ENCODE results near the gene IKZF1.
A peak's percentile ranks its signal among the peaks of the same experiment; 100 is the strongest.

The IKZF1 gene

GRCh38 chr7:50284296-50284695 lies 20.2 kb upstream of the IKZF1 start:
- DNase-seq = no peak

DNA sequence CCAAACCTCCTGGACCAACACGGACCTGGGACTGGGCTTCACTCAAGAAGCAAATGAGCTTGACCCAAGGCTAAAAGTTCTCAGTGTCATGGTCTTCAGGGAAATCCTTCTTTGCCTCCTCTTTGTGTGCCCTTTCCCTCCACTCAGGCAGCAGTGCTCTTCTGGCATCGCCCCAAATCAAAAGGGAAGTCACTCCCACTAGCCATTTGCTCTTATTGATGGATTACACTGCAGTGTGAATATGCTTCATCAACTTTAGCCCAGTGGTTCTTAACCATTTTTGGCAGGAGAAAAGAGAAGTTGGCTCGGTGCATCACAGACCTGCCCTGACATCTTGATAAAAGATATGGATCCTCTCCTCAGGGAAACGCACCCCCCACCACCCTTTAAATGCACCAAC lies 19.2 kb upstream of the IKZF1 start:
- no peak for DNase-seq

DNA sequence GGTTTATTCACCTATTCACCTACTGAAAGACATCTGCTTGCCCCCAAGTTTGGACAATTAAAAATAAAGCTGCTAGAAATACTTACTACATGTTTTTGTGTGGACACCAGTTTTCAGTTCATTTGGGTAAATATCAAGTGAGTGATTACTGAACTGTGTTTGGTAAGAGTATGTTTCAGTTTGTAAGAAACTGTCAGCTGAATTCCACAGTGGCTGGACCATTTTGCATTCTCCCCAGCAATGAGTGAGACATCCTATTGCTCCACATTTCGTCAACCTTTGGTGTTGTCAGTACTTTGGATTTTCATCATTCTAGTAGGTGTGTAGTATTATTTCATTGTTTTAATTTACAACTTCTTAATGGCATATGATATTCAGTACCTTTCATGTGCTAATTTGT lies 17.4 kb upstream of the IKZF1 start:
- no peak for DNase-seq

DNA sequence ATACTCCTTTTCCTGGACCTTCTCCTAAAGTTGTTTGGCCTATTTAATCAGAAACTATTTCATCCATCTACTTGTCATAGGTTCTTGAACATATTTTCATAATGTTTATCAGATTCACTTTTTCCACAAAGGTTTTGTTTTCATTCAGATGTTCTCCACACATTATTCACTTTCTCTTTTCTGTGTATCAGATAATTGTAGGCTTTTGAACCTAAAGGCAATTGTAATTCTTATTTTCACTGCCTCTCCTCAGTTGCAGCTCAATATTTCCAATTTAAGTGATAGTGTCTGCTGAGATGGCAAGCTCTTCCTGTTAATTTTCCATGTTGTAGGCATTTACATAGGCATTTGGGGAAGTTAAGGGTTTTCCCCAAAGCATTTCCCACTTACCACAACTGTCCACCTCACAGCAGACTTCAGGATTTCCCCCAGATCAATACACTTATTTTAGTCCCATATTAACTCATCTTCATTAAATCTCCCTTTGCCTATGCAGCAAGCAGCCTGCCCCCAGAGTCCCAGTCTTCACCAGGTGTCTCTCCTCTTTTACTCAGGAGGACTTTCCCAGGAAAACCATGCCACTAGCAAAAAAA lies 12.3 kb upstream of the IKZF1 start:
- DNase-seq = no peak

GRCh38 chr7:50292763-50293162 lies 11.8 kb upstream of the IKZF1 start:
- DNase-seq = no peak

GRCh38 chr7:50293509-50294179 lies 10.9 kb upstream of the IKZF1 start:
- no peak for DNase-seq

DNA sequence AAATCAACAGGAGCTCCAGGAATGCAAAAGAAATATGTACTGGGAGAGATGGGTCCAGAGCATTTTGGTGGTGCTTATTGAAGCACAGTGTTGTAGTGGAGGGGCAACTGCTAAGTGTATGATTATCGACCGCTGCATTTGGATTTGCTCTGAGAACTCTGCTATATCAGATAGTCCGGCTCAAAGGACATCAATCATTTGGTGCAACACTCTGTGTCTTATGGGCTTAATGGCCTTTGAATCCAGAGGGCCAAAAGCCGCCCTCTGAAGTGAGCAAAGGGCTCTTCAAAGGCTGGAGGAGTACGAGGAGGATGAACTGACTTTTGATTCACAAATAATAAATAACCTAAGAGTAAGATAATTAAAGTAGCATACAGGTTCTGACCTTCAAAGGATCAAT lies 9.4 kb upstream of the IKZF1 start:
- no peak for DNase-seq

DNA sequence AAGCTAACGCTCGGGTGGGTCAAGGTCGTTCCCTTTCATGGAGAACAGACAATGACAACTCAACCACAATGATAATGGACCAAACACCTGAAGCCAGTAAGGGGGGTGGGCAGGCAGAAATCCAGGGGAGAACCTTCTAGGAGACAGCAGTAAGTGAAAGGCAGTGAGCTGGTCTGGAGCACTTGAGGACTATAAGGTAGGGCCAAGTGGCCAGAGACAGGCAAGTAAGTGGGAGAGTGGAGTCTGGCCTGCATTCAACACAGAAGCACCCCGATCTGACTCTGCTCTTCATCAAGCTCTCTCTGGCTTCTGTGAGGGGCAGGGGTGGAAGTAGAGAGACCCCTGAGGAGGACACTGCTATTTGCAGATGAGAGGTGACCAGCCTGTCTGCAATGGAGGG lies 7.7 kb upstream of the IKZF1 start:
- no peak for DNase-seq

GRCh38 chr7:50298811-50299562 lies 5.5 kb upstream of the IKZF1 start:
- DNase-seq = no peak

GRCh38 chr7:50300336-50300735 lies 4.2 kb upstream of the IKZF1 start:
- no peak for DNase-seq

GRCh38 chr7:50302486-50303334 lies 1.8 kb upstream of the IKZF1 start:
- DNase-seq = no peak

DNA sequence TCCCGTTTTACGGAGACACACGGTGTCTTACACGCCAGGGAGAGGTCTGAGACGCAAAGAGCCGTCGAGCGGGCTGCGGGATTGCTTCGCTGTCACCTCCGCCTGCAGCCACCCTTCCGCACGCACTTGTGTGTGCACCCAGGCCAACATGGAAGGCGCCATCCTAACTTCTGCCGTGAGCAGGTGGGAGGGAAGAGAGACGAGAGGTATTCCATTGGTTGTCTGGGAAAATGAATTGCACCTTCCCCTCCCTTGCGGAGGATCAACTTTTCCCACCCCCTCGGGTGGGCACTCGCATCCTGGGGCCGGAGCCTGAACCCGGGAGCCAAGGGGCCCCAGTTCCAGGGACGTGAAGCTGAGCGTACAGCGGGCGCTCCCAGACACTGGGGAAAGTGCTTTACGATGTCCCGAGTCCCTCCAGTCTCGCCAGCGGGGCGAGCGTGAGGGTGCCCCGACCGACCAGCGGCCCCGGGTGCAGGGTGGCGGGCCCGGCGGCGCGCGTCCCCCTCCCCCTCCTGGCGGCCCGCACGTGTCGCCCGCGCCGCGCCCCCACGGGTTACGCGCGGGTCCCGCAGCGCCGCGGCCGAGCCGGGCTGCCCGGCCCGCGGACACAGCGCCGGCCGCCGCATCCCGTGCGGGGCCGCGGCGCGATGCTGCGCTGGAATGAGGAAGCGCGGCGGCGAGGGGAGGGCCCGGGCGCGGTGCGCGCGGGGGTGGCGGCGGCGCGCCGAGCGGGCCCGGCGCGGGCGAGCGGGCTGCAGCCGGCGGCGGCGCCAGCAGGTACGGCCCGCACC lies 984 bp upstream of the IKZF1 start:
- no peak for DNase-seq

DNA sequence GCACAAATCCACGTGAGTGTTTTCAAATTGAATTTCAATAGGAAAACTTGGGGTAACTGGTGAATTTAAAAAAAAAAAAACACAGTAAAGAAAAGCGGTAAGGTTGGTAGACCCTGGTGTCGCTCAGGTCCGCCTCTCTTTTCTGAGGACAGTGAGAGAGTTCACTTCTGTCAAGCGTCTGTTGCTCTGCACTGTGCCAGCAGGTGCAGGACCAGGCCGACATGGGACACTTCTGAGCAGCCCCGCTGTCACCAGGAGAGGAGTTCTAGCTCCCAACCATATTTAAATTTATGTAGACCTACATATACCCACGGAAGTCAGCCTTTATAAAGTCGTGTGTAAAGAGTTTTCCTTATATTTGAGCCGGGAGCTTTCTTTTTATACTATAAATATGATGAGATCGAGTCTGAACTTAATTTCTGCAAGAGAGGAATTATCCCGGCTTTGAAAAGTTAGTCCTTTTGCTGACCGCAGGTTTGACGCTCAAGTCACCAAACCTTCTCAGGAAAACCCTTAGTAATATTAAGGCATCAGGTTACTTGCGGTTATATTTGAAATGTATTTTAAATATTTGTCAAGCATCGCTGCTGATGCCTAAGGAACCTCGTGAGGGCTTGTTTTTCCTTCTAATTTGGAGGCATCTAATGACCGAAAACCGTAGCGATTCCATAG lies 531 bp downstream of the IKZF1 start:
- peak; percentile 15 to 54 (median 42) for DNase-seq

DNA sequence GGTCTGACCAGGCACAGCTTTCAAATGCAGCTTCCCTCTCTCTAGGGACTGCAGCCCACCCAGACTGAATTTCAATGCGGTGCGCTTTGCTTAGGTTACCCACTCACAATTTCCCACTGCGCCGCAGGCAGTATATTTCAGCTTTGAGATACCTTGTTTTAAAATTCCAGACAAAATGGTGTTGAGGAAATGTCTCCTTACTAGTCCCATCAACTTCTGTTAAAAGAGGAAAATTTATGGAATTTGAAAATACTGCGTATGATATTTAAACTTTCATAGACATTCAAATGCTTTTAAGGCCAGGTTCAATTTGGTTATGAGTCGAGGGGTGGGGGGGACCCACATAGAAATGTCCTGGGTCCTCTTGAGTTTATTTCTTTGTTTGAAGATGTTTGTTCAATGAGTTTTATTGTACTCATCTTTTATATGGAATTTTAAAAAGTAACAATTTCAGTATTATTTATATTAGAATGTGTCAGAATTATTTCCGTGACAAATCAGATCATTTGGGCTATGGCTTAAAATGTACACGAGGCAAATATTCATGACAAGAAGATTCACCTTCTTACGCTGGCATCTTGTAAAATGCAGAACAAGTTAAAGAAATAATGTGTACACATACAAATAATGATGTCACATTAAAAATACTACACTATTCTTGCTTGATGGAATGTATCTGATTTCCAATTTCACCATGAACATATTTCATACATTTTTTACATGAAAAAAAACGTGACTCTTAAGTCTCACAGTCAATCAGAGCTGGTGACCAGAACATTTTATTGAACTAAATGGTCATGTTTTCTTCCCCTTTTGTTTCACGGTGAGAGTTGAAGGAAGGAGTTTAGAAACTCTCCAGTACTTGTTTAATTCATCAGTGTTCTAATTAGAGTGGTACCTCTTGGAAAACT lies 1.3 kb downstream of the IKZF1 start:
- no peak for DNase-seq

DNA sequence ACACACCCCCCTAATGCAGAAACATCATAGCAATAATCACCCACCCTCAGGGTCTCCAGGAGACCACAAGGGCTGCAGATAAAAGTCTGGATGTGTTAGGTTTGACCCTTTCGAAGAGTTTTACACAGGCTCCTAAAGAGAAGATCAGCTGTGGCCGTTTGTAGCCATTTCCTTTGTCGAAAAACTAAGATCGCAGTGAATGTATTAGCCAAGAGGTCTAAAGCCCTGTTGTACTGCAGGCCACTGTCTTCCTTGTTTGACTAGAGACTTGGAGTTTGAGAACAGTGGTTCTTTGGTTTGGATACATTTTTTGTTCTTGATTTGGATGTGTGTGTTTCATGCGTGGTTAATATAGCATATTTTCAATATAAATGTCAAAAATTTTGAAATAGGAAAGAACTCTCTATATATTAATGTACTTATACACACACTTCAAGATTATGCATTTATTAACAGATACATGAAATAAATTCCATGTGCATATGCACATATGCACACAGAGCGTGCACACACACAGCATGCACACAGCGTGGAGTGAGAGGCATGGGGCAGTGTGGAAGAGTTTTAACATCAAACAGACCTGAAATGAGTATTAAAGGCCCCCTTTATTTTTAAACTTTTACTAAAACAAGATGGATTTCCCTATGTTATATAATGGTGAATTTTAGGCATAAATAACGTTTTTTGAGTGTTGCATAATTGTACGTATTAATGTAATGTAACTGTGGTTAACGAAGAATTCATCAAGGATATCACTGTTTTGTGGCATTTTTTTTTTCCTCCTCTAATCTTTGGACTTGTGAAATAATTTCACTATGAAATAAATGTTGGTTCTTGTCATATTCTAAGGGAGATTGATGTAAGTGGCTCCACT lies 2.2 kb downstream of the IKZF1 start:
- DNase-seq = peak in 1 of 4 experiments; percentile 3

- DNase-seq = peak in 3 of 4 experiments; percentile 16 to 59 (median 57)
Observed at GRCh38 chr7:50307368-50308032, 3.0 kb downstream of the IKZF1 start.

DNA sequence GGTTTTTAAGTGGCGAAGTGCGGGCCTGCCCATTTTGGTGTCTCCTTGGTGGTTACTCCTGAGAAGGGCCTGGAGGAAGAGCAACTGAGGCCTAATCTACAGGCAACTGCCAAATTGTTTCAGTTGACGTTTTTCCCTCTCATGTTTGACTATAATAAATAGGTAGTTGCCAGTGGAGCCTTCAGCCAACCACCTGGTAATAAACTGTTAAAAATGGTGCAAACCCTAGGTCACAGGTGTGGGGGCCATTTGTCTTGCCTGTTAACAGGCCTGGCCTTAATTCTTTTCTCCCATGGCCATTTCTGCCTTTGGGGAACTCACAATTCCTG lies 3.7 kb downstream of the IKZF1 start:
- DNase-seq = no peak

DNA sequence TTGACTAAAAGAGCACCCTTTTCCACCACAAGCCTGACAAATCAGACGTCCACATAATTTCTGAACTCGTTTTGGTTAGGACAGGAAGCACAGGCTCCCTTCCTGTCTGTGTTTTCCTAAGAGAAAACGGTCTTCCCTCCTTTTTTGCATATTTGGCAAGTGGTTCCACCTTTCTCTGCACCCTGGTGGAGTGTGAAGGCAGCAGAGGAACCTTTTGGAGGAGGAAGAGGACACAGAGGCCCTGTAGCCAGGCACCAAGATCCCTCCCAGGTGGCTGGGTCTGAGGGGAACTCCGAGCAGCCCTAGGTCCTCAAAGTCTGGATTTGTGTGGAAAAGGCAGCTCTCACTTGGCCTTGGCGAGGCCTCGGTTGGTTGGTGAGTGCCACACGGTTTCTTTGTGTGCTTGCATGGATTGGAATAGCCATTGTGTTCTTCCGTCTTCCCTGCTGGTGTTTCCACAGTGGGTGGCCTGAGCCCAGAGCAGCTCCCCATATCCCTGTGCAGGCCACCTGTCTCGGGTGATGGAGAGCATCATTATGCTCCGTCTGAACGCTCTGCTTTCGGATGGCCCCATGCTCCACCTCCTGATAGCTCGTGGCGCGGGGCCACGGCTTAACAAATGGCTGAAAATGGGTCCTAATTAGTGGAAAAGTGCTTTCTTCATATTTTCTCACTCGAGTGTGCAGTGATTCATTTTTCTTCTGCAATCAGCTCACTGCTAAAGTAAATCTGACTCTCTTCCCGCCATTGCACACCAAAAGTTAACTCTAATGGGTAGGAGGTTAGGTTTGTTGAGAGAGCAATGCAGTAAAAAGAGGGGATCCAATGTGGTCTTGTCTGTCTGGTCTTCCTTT lies 4.2 kb downstream of the IKZF1 start:
- DNase-seq = no peak
